HG03432 (cell line): ENCODE results near the gene HBE1.
"Not testable (repeated sequence)": the region's sequence is repeated elsewhere in the genome, so short reads cannot be mapped to it uniquely, and the experiment has no call there.

Experiments used
- ATAC-seq: cut with Tn5 transposase; IDR thresholded peaks from one replicate; pipeline ENCODE4 v1.9.1; 2021; ENCODE audit warnings: mild to moderate bottlenecking, moderate library complexity; ENCODE audit not compliant: unreplicated experiment

The HBE1 gene

DNA sequence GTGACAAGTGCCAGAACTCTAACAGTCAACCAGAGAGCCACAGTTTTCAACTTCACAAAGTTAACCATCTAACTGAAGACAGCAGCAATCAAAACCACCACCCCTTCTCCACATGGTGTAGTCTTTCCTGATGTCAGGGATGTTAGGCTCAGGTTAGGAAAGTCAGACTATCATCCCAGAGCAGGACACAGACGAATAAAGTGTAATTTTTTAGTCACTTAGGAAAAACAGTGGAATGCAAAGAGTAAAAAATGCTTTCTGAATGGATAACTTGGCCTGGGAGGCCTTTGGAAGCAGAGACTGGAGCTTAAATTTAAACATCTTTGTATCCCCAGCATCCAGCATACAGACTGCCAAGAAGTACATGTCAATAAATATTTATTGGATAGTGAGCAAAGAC, 16.6 kb upstream of the HBE1 start:
- no peak for ATAC-seq

DNA sequence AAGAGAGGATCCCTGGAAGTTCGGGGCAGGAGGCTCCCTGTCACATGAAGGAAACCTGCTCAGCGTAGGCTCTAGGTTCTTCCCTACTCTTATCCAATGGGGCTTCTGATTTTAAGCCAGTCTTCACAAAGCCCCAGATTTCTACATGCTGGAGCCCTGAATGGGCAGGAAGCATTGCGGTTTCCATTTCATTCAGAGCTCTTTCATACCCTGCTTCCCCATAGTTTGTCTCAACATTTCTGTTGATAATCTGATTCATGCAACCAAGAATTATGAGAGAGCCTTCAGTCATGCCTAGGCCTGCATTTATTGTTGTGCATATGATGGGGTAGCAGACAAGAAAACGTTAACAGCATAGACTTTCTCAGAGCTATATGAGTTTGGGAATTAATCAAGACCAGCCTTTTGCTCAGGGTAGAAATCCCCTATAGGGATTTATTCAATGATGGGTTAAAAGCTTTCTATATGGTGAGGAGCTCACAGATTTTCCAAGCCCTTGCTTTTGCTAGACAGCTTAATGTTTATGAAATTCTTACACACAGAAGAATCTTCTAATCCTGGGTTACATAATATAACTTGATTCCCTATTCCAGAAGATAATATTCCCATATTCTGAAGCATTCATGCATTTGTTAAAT, 16.1 kb upstream of the HBE1 start:
- ATAC-seq = no peak

DNA sequence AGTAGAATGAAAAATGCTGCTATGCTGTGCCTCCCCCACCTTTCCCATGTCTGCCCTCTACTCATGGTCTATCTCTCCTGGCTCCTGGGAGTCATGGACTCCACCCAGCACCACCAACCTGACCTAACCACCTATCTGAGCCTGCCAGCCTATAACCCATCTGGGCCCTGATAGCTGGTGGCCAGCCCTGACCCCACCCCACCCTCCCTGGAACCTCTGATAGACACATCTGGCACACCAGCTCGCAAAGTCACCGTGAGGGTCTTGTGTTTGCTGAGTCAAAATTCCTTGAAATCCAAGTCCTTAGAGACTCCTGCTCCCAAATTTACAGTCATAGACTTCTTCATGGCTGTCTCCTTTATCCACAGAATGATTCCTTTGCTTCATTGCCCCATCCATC, 14.9 kb upstream of the HBE1 start:
- no peak for ATAC-seq

DNA sequence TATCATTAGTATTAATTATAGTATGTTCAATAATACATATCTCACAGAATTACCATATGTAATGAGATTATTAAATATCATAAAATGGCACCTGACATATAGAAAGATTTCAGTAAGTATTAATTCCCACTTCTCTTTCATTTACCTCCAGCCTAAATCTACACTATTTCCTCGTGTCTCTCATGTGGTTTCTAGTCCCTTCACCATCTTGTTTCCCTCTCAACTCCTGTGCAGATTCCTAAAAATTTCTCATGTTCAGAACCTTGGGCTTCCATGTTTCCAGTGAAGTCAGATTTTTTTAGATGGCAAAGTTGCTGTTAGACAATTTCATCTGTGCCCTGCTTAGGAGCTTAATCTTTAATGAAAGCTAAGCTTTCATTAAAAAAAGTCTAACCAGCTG, 14.1 kb upstream of the HBE1 start:
- no peak for ATAC-seq

DNA sequence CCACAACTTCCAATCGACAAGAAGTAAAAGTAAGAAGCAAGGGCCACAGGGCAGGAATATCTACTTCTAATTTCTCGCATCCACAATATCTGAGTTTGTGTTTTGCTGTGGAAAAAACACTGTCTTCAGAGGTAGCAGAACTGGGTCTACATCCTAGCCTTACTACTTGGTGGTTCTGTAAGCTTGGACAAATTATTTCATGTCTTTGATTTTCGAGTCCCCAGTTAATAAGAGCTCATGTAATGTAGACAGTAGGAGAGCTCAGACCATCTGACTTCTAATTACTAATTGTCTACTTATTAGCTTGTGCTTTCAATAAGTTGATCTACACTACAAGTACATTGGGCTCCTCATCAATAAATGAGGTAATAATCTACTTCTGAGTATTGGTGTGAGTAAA, 13.3 kb upstream of the HBE1 start:
- ATAC-seq = no peak

DNA sequence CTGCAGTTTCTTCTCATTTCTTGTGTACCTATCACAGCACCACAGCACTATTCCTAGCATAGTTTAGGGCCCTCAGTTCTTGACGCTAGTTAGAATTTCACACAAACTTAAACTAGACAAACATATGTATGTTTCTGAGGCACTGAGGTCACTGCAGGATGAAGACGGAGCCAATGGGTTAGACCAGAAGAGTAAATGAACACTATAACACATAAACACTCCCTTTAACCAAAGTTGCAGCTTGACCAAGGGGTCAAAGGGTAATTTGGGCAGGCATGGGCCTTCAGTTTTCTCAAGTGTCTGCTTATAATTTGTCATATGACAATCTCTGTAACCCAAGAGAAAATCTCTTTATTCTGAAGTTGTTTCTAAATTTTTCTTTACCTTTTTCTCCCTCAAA, 12.9 kb upstream of the HBE1 start:
- ATAC-seq = no peak

DNA sequence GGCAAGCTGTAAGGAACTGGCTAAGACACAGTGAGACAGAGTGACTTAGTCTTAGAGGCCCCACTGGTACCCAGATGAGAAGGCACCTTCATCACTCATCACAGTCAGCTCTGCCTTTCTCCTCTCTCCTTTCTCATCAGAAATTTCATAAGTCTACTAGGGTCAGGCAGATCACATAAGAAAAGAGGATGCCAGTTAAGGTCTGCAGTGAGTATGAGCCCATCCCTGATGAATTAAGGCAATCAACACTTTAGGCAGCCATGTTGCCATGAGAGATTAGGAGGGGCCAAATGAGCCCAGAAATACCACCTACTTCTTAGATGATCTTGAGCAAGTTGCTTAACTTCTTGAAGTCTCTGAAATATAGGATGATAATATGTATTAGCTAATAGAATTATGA, 11.9 kb upstream of the HBE1 start:
- no peak for ATAC-seq

DNA sequence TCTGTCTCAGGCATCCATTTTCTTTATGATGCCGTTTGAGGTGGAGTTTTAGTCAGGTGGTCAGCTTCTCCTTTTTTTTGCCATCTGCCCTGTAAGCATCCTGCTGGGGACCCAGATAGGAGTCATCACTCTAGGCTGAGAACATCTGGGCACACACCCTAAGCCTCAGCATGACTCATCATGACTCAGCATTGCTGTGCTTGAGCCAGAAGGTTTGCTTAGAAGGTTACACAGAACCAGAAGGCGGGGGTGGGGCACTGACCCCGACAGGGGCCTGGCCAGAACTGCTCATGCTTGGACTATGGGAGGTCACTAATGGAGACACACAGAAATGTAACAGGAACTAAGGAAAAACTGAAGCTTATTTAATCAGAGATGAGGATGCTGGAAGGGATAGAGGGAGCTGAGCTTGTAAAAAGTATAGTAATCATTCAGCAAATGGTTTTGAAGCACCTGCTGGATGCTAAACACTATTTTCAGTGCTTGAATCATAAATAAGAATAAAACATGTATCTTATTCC, 10.9 kb upstream of the HBE1 start:
- peak; percentile 95 for ATAC-seq

DNA sequence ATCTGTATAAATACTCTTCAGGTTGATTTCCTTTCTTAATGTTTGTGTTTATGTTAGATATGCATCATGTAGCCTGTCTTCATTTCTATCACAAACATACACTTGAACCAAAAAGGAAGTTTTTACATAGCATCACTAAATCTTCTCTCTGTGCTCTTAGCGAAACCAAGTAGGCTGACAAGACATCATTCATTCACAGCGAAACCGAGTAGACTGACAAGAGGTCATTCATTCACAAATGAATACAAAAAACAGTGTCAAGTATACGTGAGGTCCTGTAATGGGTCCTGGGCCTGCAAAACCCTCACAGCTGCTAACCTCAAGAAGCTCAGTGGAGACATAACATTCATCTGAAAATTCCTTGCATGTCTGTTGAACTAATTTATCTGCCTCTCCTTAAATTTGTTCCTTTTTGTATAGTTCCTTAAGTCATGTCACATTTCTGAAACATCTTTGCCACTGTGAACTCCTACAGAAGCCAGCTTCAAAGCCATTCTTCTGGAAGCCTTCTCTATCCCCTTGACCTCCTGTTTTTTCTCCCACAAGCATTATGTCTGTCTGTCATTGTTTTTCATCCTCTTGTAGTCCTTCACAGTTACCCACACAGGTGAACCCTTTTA, 9.8 kb upstream of the HBE1 start:
- ATAC-seq = no peak

DNA sequence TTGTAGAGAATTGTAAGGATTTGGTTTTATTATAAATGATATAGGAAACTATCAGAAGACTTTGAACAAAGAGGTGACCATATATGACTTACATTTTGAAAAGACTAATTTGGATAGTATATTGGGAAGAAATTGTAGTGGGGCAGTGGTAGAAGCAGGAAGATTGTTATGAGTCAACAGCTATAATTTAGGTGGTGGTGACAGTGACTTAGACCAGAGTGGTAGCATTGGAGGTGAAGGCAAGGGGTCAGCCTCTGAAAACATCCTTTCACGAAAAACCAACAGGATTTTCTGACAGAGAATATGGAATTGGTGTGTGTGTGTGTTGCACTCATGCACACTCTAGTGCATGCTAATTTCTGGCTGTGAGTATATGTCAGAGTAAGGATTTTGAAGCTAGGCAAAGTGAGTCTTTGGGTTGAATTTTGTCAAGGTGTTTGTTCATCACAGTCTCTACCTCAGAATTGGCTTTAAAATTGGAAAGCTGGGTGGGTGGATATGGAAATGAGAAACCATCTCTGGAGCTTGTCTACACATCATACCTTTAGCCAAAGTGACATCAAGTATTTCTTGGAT, 8.2 kb upstream of the HBE1 start:
- ATAC-seq = peak; percentile 41

DNA sequence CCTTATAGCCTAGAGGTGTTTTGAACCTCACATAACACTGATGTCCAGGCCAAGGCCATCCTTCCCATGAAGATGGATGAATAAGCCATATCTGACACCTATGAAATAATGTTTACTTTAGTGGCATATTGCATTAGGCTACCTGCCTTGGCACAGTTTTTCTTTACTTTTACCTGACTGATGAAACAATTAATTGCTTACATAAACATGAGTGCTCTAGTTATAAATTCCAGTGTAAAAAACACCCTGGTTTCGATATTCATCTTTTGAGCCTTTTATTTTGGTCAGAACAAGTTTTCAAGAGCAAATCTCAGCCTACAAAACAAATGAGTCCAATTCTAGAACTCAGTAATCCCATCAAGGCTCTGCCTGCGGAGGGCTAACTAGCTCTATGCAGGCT, 7.0 kb upstream of the HBE1 start:
- ATAC-seq = no peak

DNA sequence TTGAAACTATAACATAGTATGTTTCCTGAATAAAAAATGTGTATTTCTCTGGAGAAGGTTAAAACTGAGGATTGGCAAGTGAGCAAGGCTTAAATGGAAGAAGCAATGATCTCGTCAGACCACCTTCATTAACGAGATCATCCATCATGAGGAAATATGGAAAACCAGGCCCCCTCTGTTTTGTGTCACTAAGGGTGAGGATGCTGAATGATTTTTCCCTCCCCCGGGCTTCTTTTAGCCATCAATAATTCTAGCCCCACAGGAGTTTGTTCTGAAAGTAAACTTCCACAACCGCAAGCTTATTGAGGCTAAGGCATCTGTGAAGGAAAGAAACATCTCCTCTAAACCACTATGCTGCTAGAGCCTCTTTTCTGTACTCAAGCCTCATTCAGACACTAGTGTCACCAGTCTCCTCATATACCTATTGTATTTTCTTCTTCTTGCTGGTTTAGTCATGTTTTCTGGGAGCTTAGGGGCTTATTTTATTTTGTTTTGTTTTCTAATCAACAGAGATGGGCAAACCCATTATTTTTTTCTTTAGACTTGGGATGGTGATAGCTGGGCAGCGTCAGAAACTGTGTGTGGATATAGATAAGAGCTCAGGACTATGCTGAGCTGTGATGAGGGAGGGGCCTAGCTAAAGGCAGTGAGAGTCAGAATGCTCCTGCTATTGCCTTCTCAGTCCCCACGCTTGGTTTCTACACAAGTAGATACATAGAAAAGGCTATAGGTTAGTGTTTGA, 5.8 kb upstream of the HBE1 start:
- ATAC-seq = no peak

DNA sequence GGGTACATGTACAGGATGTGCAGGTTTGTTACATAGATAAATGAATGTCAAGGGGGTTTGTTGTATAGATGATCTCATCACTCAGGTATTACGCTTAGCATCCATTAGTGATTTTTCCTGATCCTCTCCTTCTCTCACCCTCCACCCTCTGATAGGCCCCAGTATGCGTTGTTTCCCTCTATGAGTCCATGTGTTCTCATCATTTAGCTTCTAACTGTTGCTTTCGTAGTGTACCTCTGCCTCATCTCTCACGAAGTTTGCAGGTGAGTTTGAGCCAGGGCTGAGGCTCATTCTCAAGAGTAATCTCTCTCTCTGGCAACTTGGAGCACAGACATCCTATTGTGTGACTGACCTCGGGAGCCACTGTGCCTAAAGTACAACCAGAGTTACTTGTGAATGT, 4.7 kb upstream of the HBE1 start:
- no peak for ATAC-seq

DNA sequence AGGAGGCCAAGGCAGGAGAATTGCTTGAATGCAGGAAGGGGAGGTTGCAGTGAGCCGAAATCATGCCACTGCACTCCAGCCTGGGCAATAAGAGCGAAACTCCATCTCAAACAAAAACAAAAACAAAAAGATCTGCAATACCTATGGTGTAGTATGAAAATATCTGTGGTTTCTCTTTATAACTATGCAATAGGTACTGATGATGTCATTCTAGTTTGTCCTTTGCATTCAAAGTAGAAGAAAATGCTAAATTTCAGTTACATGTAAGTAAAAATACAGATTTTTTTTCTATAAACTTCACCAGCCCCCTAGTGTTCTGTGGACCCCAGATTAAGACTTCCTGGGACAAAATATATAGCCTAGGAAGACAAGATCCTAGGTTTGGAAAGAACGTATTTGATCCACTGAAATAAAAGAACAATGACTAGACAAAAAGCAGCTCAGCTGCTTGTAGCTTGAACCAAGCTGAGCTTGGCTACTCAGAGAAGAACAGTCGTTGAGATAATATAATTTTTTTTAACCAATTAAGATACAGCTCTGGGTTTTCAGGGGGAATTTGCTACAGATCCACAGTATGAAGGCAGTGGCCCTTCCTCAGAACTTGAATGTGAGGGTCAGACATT, 2.8 kb upstream of the HBE1 start:
- no peak for ATAC-seq

DNA sequence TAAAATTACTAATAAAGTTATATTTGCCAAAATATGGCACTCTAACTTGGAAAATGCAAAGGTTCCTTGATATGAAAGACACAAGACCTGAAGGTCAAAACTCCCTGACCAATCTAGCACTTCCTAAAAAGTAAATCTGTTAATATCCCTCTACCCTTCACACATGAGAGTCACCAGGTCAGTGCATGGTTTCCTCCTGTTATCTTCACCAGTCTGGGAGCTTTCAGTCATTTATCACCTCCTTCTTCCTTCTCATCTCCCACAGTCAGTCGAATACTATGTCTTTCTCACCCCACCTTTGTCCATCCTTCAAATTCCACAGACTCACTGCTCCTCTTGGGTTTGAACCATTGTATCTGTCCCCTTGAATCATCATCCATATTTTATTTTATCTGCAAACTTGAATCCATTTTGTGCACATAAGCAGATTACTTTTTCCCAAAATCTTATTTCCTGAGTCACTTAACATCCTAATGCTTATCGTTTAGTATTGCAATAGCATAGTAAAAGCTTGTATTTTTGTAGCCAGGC, 2.6 kb downstream of the HBE1 start:
- ATAC-seq = no peak

DNA sequence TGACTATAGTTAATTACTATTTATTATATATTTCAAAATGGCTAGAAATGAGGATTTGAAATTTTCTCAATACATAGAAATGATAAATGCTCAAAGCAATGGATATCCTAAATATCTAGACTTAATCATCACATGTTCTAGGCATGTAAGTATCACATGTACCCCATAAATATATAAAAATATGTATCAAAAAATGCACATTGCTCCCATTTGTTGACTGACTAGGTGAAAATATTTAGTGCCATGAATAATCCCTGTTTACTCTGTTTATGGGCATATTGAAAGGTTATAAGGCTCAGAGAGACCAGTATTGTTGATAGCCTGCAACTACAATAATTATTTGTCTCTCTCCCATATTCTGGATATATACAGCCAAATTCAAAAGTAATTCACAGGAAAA, 3.1 kb downstream of the HBE1 start:
- no peak for ATAC-seq

DNA sequence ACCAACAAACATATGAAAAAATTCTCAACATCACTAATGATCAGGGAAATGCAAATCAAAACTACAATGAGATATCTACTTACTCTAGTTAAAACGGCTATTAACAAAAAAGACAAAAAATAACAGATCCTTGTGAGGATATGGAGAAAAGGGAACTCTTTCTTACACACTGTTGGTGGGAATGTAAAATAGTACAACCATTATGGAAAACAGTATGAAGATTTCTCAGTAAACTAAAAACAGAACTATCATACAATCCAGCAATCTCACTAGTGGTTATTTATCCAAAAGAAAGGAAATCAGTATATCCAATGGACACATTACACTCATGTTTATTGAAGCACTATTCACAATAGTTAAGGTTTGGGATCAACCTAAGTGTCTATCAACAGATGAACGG, 3.9 kb downstream of the HBE1 start:
- no peak for ATAC-seq

DNA sequence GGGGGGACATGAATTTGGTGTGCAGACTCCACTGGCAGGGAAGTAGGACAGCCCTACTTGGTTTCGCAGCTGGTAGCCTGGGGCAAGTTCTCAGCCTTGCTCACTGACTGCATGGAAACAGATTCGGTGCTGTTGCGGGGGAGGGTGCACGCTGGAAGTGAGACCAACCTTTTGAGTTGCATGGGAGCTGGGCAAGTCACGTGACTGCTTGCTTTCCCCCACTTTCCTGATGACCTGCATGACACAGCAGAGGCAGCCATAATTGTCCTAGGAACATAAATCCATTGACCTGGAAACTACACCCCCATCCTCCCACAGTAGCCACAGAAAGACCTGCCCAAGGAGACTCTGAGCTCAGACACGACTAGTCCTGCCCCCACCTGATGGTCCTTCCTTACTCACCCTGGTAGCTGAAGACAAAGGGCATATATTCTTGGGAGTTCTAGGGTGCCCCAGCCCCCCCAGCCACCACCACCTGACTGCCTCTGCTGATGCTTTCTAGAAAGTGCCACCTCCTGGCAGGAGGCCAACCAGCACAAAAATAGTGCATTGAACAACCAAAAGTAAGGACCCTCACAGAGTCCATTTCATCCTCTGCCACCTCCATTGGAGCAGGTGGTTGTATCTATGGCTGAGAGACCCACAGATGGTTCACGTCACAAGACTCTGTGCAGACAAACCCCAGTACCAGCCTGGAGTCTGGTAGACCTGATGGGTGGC, 11.0 kb downstream of the HBE1 start:
- ATAC-seq = no peak

DNA sequence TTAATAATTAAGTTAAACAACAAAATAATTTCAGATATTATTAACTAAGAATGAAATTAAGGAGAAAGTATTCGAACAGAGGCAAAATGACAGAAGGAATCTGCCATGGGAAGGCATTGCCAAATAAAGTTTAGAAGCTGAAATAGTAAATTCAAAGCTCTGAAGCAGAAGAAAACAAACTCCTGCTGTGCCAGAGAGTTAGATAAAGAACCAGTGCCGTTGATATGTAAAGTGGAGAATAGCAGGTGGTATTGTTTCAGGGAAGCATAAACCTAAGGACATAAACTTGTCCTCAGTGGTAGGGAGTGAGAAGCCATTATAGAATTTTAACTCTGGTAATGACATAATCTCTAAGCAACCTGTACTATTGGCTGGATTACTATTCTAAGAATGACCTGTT, 12.4 kb downstream of the HBE1 start:
- no peak for ATAC-seq

DNA sequence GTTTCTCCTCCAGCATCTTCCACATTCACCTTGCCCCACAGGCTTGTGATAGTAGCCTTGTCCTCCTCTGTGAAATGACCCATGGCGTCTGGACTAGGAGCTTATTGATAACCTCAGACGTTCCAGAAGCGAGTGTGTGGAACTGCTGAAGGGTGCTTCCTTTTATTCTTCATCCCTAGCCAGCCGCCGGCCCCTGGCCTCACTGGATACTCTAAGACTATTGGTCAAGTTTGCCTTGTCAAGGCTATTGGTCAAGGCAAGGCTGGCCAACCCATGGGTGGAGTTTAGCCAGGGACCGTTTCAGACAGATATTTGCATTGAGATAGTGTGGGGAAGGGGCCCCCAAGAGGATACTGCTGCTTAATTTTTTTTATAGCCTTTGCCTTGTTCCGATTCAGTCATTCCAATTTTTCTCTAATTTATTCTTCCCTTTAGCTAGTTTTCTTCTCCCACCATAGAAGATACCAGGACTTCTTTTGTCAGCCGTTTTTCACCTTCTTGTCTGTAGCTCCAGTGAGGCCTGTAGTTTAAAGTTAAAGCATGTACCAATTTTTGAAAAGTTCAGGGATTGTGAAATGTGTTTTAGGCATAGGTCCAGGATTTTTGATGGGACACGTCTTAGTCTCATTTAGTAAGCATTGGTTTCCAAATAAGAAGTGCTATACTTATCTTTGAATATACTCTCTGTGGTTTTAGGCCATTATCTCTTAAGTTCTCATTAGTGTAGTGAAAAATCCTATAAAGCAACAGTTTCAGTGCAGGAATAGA, 14.9 kb downstream of the HBE1 start, which contains the start of gene HBG2:
Gene HBG2, minus strand, starts transcription at position 136 of the 768 bp plus-strand sequence. Its CDS starts 53 bp downstream, at position 83.
- ATAC-seq = not testable (repeated sequence)
